Prostate gland (tissue), 2 donors: Measurements from ENCODE around the gene TBXA2R. TPM values are rescaled to one million over a fixed set of nuclear protein-coding genes. Genes with fewer than 3 reads are reported as not detected.
A peak's percentile ranks its signal among the peaks of the same experiment; 100 is the strongest.

ENCODE experiments used
- DNase-seq: peaks from one replicate; pipeline ENCODE4 v3.0.0-alpha.2; 2019; ENCODE audit warnings: low spot score
- H3K27ac ChIP-seq, 2 donors: fragments of 200-600 bp; sonication (generic); 2 replicates each; pipeline ENCODE4 v1.5.1; 2017 to 2019
- H3K27me3 ChIP-seq: fragments of 200-600 bp; sonication (generic); replicated peaks from 2 replicates; pipeline ENCODE4 v1.5.1; 2019; ENCODE audit not compliant: insufficient read depth
- H3K36me3 ChIP-seq, 2 donors: fragments of 200-600 bp; sonication (generic); 1 replicate in 1 of 2; 2 replicates in 1 of 2; pipeline versions ENCODE4 v1.5.1 to v1.8.1; 2017 to 2019
- H3K4me1 ChIP-seq: fragments of 200-600 bp; sonication (generic); replicated peaks from 2 replicates; pipeline ENCODE4 v1.5.1; 2019
- H3K4me3 ChIP-seq, 2 donors: fragments of 200-600 bp; sonication (generic); 2 replicates each; pipeline ENCODE4 v1.5.1; 2017 to 2019
- H3K9me3 ChIP-seq: fragments of 200-600 bp; sonication (generic); 2 replicates; pipeline ENCODE4 v1.5.1; 2017
- POLR2A ChIP-seq: fragments of 450-650 bp; IDR thresholded peaks from one replicate; pipeline ENCODE4 v1.6.1; 2016; ENCODE audit warnings: antibody characterized with exemption, mild to moderate bottlenecking
- POLR2AphosphoS5 ChIP-seq: sonication (generic); formaldehyde crosslinking; IDR thresholded peaks from one replicate; pipeline ENCODE4 v1.6.1; 2017; ENCODE audit warnings: antibody characterized with exemption
- WGBS: methylation state at CpG from one replicate; pipeline ENCODE4 v1.1.5; 2018; 5-methylcytosine and 5-hydroxymethylcytosine counted together
- intact Hi-C: fragments of 100-400 bp; cut with DNase I; formaldehyde crosslinking; loops from one replicate; pipeline ENCODE4 v1.14.2; 2022
- total RNA-seq, 2 donors: library from RNA; depleted of rRNA; stranded (reverse); fragments of >200 nt; gene quantifications; one replicate each; pipeline ENCODE4 v1.1.0, GENCODE V29; 2016
- TF ChIP-seq, protein P1 (sequence below), 4 experiments: fragments of 200-600 bp in 2 of 4; fragments of 450-650 bp in 2 of 4; sonication (generic) in 2 of 4; IDR thresholded peaks; 1 replicate in 3 of 4; 2 replicates in 1 of 4; pipeline ENCODE4 v1.5.1; 2016 to 2019; ENCODE audit warnings: antibody characterized with exemption in 4 of 4, mild to moderate bottlenecking in 2 of 4, moderate library complexity in 2 of 4

TBXA2R gene
- total RNA-seq, 2 donors from 2014 or later, result 1.1 to 4.0 TPM

DNA sequence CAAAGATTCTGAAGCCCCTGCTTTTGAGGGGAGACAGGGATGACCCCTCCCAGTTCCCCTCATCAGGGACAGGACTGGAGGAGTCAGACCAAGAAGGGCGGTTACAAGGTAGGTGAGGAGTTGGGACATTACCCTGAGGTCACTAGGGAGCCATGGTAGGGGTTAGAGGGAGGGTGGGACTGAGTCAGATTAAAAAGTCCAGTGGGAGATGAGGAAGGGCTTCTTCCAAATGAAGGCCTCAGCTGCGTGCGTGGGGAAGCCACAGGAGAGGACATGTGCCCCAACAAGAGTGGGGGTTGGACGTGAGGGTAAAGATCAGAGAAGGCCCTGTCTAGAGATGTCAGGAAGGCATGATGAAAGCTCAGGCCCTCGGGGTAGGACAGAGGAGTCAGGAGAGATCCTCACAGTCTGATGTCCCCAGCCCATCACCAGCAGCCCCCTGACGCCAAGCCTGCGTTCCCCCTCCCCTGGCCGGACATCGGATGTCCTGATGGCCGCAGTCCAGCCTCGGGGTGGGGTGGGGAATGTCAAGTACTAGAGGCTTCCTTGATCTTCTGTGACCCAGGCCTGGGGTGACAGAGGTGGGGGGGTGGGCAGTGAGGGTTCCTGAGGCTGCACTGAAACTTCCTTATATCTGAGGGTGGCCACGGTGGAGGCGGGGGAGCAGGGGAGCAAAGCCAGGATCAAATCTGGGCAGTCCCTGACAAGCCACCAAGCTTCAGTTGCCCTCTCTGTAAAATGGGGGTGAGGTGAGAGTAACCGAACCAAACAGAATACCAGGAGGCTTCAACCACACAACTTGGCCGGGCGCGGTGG lies 42.8 kb downstream of the TBXA2R start:
- Histone ChIP-seq H3K4me3 (no peak overlapping the region), H3K9me3 (no peaks in the 10 kb centered on the region), H3K27ac (no peak overlapping the region), H3K36me3 (no peaks in the 10 kb centered on the region), H3K4me1 (no peaks in the 10 kb centered on the region), H3K27me3 (no peaks in the 10 kb centered on the region)
- intact Hi-C loops, result no loop called here
- no peak for DNase-seq
- TF ChIP-seq POLR2AphosphoS5 (no peak), POLR2A (no peak)
- TF ChIP-seq, protein P1, sequence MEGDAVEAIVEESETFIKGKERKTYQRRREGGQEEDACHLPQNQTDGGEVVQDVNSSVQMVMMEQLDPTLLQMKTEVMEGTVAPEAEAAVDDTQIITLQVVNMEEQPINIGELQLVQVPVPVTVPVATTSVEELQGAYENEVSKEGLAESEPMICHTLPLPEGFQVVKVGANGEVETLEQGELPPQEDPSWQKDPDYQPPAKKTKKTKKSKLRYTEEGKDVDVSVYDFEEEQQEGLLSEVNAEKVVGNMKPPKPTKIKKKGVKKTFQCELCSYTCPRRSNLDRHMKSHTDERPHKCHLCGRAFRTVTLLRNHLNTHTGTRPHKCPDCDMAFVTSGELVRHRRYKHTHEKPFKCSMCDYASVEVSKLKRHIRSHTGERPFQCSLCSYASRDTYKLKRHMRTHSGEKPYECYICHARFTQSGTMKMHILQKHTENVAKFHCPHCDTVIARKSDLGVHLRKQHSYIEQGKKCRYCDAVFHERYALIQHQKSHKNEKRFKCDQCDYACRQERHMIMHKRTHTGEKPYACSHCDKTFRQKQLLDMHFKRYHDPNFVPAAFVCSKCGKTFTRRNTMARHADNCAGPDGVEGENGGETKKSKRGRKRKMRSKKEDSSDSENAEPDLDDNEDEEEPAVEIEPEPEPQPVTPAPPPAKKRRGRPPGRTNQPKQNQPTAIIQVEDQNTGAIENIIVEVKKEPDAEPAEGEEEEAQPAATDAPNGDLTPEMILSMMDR (IDR thresholded peaks at IDR 0.05), result no peak
- WGBS, result 89% methylated on average over 17 of the region's 17 CpGs

DNA sequence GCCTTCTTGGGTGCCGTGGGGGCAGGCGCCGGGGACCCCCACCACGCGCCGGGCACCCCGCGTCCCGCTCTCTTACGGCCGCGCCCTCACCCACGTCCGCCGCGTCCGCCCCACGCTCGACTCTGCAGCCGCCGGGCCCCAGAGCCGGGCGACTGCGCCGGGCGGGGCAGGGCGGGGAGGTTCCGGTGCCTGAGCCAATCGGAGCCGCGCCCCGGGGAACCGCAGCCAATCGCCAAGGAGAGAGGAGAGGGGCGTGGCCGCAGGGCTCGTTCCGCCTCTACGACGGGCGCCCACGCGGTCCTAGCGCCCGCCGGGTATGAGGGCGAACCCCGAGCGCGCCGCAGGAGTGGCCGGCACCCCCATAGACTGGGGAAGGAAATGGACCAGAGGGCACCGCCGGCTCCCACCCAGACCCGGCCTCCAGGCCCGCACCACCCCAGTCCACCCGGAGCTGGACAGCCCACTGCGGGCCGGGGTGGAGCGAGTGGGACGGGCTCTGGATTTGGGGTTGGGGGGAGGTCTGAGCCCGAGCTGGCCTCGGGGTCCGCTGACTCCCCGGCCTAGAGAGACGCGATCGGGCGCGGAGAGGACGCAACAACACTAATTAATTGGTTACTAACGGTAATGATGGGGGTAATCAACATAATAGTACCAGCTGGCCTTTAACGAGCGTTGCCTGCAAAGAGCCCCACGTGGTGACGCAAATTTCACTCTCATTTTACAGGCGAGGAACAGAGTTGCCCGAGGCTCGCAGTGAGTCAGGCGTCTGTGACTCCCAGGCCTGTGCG lies 49.0 kb downstream of the TBXA2R start, which contains the start of gene MFSD12:
Gene MFSD12 (minus strand): TSS at position 126 of the 788 bp plus-strand sequence. CDS start 183 bp downstream, outside the sequence.
- DNase-seq, result peak; percentile 94
- under 1% methylated on average over 79 of the region's 81 CpGs for WGBS
- TF ChIP-seq POLR2AphosphoS5 (peak; percentile 87), POLR2A (peak; percentile 80)
- TF ChIP-seq, protein P1 (IDR thresholded peaks at IDR 0.05), result peak in 2 of 4 experiments; percentile 2
- H3K27me3 ChIP-seq, result no peaks in the 10 kb centered on the region
- peak within 1 kb of the TSS; percentile 61 to 77 for H3K27ac ChIP-seq
- no peaks in the 10 kb centered on the region for H3K4me1 ChIP-seq
- H3K9me3 ChIP-seq, result no peaks in the 10 kb centered on the region
- H3K36me3 ChIP-seq, result no peaks in the 10 kb centered on the region
- intact Hi-C loops, result loop anchor here (2.0 kb wide), 1 partner anchor 15 kb away; the partner anchor contains the start of gene HMG20B
- H3K4me3 ChIP-seq, result peak within 1 kb of the TSS; percentile 73 to 79

DNA sequence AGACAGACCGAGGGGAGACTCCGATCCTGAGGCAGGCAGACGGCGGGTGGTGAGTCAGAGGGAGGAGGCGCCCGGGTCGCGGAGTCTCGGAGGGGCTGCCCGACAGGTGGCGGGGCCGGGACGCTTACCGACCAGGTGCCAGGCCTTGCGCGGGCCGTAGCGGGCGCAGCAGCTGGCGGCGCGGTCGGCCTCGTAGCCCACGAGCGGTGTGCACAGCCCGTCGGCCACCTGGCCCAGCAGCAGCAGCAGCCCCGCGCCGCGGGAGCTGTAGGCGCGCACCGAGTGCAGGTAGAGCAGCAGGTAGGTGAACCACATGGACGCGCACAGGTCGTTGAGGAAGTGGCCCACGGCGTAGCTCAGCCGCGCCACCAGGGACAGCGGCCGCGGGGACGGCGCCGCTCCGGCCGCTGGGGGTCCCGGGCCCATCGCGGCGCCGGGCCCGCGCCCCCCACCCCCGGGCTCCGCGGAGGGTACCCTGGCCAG lies 49.7 kb downstream of the TBXA2R start:
- TF ChIP-seq POLR2A, result no peak
- TF ChIP-seq, protein P1 (IDR thresholded peaks at IDR 0.05), result peak in 1 of 4 experiments; percentile 8
- H3K27ac ChIP-seq, result peak overlapping the region in 1 of 2 donors; percentile 61
- intact Hi-C loops, result loop anchor here (2.0 kb wide), 1 partner anchor 16 kb away; the partner anchor contains the start of gene HMG20B
- no peaks in the 10 kb centered on the region for H3K36me3 ChIP-seq
- peak overlapping the region; percentile 73 to 79 for H3K4me3 ChIP-seq
- H3K9me3 ChIP-seq, result no peaks in the 10 kb centered on the region
- no peaks in the 10 kb centered on the region for H3K4me1 ChIP-seq
- WGBS, result 1% methylated on average over 30 of the region's 60 CpGs
- H3K27me3 ChIP-seq, result no peaks in the 10 kb centered on the region
- DNase-seq, result peak; percentile 23

DNA sequence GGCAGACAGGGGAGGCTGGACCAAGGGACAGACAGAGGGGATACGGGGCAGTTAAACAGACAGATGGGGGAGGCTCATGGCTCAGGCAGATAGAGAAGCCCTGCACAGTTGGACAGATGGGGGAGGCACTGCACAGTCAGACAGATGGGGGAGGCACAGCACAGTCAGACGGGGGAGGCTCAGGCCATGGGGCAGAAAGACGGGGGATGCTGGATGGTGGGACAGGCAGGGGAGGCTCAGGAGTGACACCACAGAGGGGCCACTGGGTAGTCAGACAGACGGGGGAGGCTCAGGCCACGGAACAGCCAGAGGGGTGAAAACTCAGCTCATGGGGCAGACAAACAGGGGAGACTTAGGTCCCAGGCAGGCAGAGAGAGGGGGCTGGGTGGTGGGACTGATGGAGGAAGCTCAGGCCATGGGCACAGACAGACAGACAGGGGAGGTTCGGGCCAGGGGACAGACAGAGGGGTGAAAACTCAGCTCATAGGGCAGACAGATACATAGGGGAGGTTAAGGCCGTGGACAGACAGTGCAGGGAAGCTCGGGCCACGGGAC lies 50.2 kb downstream of the TBXA2R start:
- H3K4me3 ChIP-seq, result peak overlapping the region; percentile 73 to 79
- H3K27me3 ChIP-seq, result no peaks in the 10 kb centered on the region
- WGBS, result 28% methylated on average over 9 of the region's 9 CpGs
- TF ChIP-seq, protein P1 (IDR thresholded peaks at IDR 0.05), result no peak
- TF ChIP-seq POLR2A, result no peak
- no peak for TF ChIP-seq POLR2AphosphoS5
- H3K27ac ChIP-seq, result no peak overlapping the region
- H3K9me3 ChIP-seq, result no peaks in the 10 kb centered on the region
- H3K36me3 ChIP-seq, result no peaks in the 10 kb centered on the region
- intact Hi-C loops, result loop anchor here (2.0 kb wide), 1 partner anchor 16 kb away; the partner anchor contains the start of gene HMG20B
- no peak for DNase-seq
- no peaks in the 10 kb centered on the region for H3K4me1 ChIP-seq
